Measurements from ENCODE around the gene PDLIM1. TPM values are rescaled to one million over a fixed set of nuclear protein-coding genes. Genes with fewer than 3 reads are reported as not detected.

The PDLIM1 gene
- total RNA-seq, 4 donors from 2014 or later = 113 to 150 (median 128) TPM

DNA sequence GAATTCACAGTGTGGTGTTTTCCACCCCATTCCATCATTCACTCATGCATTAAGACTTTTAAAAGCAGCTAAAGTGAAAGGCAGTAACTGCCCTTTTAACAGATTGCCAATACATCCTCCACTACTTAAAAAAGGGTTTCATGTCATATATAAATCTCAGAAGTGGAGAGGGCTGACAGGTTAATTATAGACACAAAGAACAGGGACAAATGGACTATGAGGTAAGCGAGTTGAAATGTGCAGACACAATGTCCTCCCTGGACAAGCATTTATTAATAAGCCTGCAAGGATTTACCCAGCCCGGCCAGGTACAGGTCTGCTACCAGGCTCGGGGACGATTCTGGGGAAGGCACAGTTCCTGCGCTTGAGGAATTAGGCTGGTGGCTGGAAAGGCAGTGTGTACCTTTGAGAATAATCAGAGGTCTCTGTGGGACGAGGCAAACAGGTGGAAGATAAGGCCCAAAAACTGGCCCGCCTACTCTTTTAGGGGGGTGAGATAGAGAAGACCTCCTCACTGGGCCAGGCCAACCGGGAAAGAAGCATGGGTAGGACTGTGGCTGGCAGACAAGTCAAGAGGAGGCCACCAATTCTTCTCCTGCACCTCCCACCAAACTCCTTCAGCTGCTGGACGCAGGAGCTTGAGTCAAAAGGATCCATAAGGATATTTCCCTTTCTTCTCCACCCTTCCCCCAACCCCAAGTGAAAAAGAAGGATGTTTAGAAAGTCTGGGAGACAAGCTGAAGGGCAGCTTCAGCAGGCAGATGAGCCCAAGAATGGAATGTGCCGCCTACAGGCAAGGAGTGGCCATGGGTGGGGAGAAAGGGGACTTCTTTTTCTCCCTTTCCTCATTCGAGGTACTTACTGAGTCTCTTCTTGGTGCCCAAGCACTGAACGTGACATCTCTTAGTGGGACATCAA is 1.5 kb downstream of the PDLIM1 start:
- Histone ChIP-seq H3K4me3 (peak overlapping the region; percentile 60 to 85 (median 76)), H3K27ac (peak overlapping the region; percentile 30 to 94 (median 82)), H3K9me3 (no peaks in the 10 kb centered on the region), H3K27me3 (peaks cover 0 to 17% of the 10 kb centered on the region in 2 donors), H3K4me1 (peaks cover 0 to 36% (median 3%) of the 10 kb centered on the region in 4 donors), H3K36me3 (no peaks in the 10 kb centered on the region)
- DNase-seq (ENCODE audit: low spot score in 2 of 2) = no peak
- WGBS, 2 donors = 73 to 78% methylated on average over 12 of the region's 12 CpGs
- TF ChIP-seq POLR2A (IDR thresholded peaks at IDR 0.05) (no peak), CTCF (IDR thresholded peaks at IDR 0.05) (peak in 1 of 5 experiments; percentile 24), EP300 (IDR thresholded peaks at IDR 0.05) (peak in 1 of 2 donors; percentile 20)

GRCh38 chr10:95288303-95288702 is 2.5 kb downstream of the PDLIM1 start:
- Histone ChIP-seq H3K36me3 (no peaks in the 10 kb centered on the region), H3K27ac (peak overlapping the region in 2 of 4 donors; percentile 89 to 94), H3K9me3 (no peaks in the 10 kb centered on the region), H3K27me3 (peaks cover 0 to 17% of the 10 kb centered on the region in 2 donors), H3K4me1 (peaks cover 0 to 34% (median 2%) of the 10 kb centered on the region in 4 donors), H3K4me3 (peak overlapping the region in 1 of 4 donors; percentile 81)
- no peak for DNase-seq (ENCODE audit: low spot score in 2 of 2)
- 78 to 84% methylated on average over 1 of the region's 1 CpG for WGBS, 2 donors
- TF ChIP-seq EP300 (IDR thresholded peaks at IDR 0.05) = no peak
- TF ChIP-seq CTCF (IDR thresholded peaks at IDR 0.05) = no peak
- TF ChIP-seq POLR2A (IDR thresholded peaks at IDR 0.05) = no peak

- Histone ChIP-seq H3K27me3 (peaks cover 0 to 17% of the 10 kb centered on the region in 2 donors), H3K9me3 (no peaks in the 10 kb centered on the region), H3K4me3 (no peak overlapping the region), H3K27ac (peak overlapping the region in 2 of 4 donors; percentile 37 to 89), H3K4me1 (peaks cover 0 to 33% (median 2%) of the 10 kb centered on the region in 4 donors), H3K36me3 (no peaks in the 10 kb centered on the region)
- WGBS, 2 donors = 52 to 62% methylated on average over 3 of the region's 3 CpGs
- no peak for DNase-seq (ENCODE audit: low spot score in 2 of 2)
- no peak for TF ChIP-seq CTCF (IDR thresholded peaks at IDR 0.05)
- TF ChIP-seq POLR2A (IDR thresholded peaks at IDR 0.05) = no peak
- no peak for TF ChIP-seq EP300 (IDR thresholded peaks at IDR 0.05)
These were observed 3.5 kb downstream of the PDLIM1 start for GRCh38 chr10:95287281-95287680.

- peaks cover 0 to 17% of the 10 kb centered on the region in 2 donors for H3K27me3 ChIP-seq
- no peak overlapping the region for H3K4me3 ChIP-seq
- peak overlapping the region in 2 of 4 donors; percentile 37 to 89 for H3K27ac ChIP-seq
- no peaks in the 10 kb centered on the region for H3K36me3 ChIP-seq
- no peak for DNase-seq (ENCODE audit: low spot score in 2 of 2)
- TF ChIP-seq POLR2A (IDR thresholded peaks at IDR 0.05) (no peak), CTCF (IDR thresholded peaks at IDR 0.05) (no peak), EP300 (IDR thresholded peaks at IDR 0.05) (no peak)
- WGBS, 2 donors = 78 to 88% methylated on average over 1 of the region's 1 CpG
- H3K9me3 ChIP-seq = no peaks in the 10 kb centered on the region
- peaks cover 0 to 33% (median 2%) of the 10 kb centered on the region in 4 donors for H3K4me1 ChIP-seq
These were observed 4.1 kb downstream of the PDLIM1 start for GRCh38 chr10:95286707-95287106.

DNA sequence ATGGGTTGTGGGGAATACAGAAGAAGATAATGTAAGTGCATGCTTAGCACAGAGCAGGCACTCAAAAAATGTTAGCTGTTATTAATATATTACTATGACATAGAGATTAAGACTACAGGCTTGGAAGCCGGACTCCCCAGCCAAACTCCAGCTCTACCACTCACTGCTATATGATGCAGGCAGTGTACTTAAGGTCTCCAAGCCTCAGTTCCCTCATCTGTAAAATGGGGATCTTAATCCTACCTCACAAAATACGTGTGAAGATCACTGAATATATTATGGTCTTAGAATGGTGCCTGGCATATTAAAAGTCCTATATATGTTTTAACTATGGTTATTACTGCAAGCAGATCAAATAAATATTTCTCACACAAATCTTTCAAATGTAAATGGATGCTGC is 5.2 kb downstream of the PDLIM1 start:
- H3K27me3 ChIP-seq = peaks cover 0 to 13% of the 10 kb centered on the region in 2 donors
- no peak overlapping the region for H3K4me3 ChIP-seq
- DNase-seq (ENCODE audit: low spot score in 2 of 2) = no peak
- TF ChIP-seq POLR2A (IDR thresholded peaks at IDR 0.05) (no peak), EP300 (IDR thresholded peaks at IDR 0.05) (no peak), CTCF (IDR thresholded peaks at IDR 0.05) (no peak)
- no peaks in the 10 kb centered on the region for H3K9me3 ChIP-seq
- H3K27ac ChIP-seq = peak overlapping the region in 1 of 4 donors; percentile 32
- H3K36me3 ChIP-seq = no peaks in the 10 kb centered on the region
- WGBS, 2 donors = 83 to 85% methylated on average over 2 of the region's 2 CpGs
- H3K4me1 ChIP-seq = peaks cover 0 to 26% (median 0%) of the 10 kb centered on the region in 4 donors

Data from tibial nerve (tissue), 4 donors.